Right lobe of liver (tissue), 4 donors: ENCODE data around the gene CTPS1.

ENCODE experiments used
- POLR2A ChIP-seq: fragments of 450-650 bp; IDR thresholded peaks from one replicate; pipeline ENCODE4 v1.6.1; 2017; ENCODE audit warnings: antibody characterized with exemption, mild to moderate bottlenecking
- TF ChIP-seq, protein P1 (sequence below), 4 donors: fragments of 200-600 bp in 3 of 4; fragments of 450-650 bp in 1 of 4; IDR thresholded peaks; one replicate each; pipeline versions ENCODE4 v1.5.1 to v1.8.0; 2016 to 2022; ENCODE audit warnings: antibody characterized with exemption in 4 of 4, mild to moderate bottlenecking in 2 of 4
- donor health status: DM: no; HTN: no; CAD: no.
- donor health status: DM: no; HTN: no; CAD: no.
- donor health status: DM: no; HTN: yes; CAD: no.

GRCh38 chr1:40952744-40953315 is 26.7 kb upstream of the CTPS1 start:
- TF ChIP-seq, protein P1, sequence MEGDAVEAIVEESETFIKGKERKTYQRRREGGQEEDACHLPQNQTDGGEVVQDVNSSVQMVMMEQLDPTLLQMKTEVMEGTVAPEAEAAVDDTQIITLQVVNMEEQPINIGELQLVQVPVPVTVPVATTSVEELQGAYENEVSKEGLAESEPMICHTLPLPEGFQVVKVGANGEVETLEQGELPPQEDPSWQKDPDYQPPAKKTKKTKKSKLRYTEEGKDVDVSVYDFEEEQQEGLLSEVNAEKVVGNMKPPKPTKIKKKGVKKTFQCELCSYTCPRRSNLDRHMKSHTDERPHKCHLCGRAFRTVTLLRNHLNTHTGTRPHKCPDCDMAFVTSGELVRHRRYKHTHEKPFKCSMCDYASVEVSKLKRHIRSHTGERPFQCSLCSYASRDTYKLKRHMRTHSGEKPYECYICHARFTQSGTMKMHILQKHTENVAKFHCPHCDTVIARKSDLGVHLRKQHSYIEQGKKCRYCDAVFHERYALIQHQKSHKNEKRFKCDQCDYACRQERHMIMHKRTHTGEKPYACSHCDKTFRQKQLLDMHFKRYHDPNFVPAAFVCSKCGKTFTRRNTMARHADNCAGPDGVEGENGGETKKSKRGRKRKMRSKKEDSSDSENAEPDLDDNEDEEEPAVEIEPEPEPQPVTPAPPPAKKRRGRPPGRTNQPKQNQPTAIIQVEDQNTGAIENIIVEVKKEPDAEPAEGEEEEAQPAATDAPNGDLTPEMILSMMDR (IDR thresholded peaks at IDR 0.05) = peak in 2 of 4 donors; percentile 2 to 14
- no peak for TF ChIP-seq POLR2A
